ENCODE measurements around the gene G6PC1.

The G6PC1 gene

DNA sequence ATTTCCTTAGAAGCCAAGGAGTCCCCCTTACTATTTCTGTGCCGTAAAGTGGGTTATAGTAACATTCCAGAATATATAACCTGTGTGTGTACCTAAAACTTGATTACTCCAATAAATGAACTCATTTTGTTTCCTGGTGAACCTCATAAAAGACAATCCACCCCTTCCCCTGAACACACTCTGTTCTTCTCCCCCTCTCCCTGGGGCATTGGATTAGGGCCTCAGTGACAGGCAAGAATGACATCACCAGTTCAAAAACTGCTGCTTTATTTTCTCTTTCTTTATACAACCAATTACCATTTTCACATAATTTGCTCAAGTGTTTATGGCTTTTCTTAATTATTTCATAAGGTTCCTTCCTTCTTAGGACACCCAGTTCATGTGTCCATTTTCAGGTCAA is 46.2 kb downstream of the G6PC1 start:
- no peak overlapping the region for H3K27ac ChIP-seq (ENCODE audit: low read depth, low read length)
- no peaks in the 10 kb centered on the region for H3K4me1 ChIP-seq (ENCODE audit: control insufficient read depth, low read length)
- H3K9me2 ChIP-seq (replicated peaks; ENCODE audit: control insufficient read depth, low read length) = no peaks in the 10 kb centered on the region
- H3K4me2 ChIP-seq (ENCODE audit: low read length) = no peak overlapping the region
- no peaks in the 10 kb centered on the region for H3K27me3 ChIP-seq (ENCODE audit: control insufficient read depth, low read length)
- H3F3A ChIP-seq (ENCODE audit: control insufficient read depth, insufficient read depth) = no peaks in the 10 kb centered on the region
- H4K20me1 ChIP-seq (ENCODE audit: control insufficient read depth, insufficient read depth, low read depth, low read length) = no peaks in the 10 kb centered on the region
- no peak overlapping the region for H3K4me3 ChIP-seq (ENCODE audit: low read length)
- no peaks in the 10 kb centered on the region for H3K9me3 ChIP-seq (ENCODE audit: control insufficient read depth, insufficient read depth, low read length)
- H3K79me2 ChIP-seq (ENCODE audit: control insufficient read depth, low read length) = no peaks in the 10 kb centered on the region
- TF ChIP-seq, protein P1, sequence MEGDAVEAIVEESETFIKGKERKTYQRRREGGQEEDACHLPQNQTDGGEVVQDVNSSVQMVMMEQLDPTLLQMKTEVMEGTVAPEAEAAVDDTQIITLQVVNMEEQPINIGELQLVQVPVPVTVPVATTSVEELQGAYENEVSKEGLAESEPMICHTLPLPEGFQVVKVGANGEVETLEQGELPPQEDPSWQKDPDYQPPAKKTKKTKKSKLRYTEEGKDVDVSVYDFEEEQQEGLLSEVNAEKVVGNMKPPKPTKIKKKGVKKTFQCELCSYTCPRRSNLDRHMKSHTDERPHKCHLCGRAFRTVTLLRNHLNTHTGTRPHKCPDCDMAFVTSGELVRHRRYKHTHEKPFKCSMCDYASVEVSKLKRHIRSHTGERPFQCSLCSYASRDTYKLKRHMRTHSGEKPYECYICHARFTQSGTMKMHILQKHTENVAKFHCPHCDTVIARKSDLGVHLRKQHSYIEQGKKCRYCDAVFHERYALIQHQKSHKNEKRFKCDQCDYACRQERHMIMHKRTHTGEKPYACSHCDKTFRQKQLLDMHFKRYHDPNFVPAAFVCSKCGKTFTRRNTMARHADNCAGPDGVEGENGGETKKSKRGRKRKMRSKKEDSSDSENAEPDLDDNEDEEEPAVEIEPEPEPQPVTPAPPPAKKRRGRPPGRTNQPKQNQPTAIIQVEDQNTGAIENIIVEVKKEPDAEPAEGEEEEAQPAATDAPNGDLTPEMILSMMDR (IDR thresholded peaks at IDR 0.05; ENCODE audit: low read depth, low read length, poor library complexity, severe bottlenecking) = no peak
- no peak for TF ChIP-seq EZH2phosphoT487 (IDR thresholded peaks at IDR 0.05; ENCODE audit: borderline replicate concordance, low read length)
- peaks cover 27% of the 10 kb centered on the region for H3K36me3 ChIP-seq (ENCODE audit: control insufficient read depth, low read length)

DNA sequence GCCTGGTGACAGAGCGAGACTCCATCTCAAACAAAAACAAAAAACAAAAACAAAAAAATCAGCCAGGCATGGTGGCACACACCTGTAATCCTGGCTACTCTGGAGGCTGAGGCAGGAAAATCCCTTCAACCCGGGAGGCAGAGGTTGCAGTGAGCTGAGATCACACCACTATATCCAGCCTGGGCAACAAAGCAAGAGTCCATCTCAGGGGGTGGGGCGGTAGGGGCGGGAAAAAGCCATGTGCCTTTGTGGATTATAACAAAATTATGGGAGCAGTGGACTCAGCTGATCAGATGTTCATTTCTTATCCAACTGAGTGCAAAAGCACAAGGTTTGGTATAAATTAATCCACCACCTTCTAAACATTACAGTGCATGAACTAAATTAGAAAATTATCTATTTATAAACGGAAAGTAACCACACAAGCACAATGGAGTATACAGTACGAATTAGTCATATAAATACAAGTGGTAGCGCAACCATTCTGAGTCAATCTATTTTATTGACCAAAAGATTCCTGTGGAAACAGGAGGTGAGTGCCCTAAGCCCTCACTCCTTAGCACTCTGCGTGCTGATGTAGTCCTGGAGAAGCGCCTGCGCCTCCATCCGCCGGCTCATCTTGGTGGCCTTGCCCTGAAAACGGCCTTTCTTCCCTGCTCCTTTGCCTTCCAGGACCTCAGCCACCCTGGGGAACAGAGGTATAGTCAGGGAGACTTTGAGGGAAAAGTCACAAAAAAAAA is 49.6 kb downstream of the G6PC1 start:
- no peaks in the 10 kb centered on the region for H3K79me2 ChIP-seq (ENCODE audit: control insufficient read depth, low read length)
- peaks cover 57% of the 10 kb centered on the region for H3K36me3 ChIP-seq (ENCODE audit: control insufficient read depth, low read length)

More for the DNA sequence above, 49.6 kb downstream of the G6PC1 start:
- H3K9me2 ChIP-seq (replicated peaks; ENCODE audit: control insufficient read depth, low read length) = no peaks in the 10 kb centered on the region
- no peak overlapping the region for H3K4me2 ChIP-seq (ENCODE audit: low read length)
- no peaks in the 10 kb centered on the region for H3F3A ChIP-seq (ENCODE audit: control insufficient read depth, insufficient read depth)
- no peak overlapping the region for H3K4me3 ChIP-seq (ENCODE audit: low read length)
- H4K20me1 ChIP-seq (ENCODE audit: control insufficient read depth, insufficient read depth, low read depth, low read length) = no peaks in the 10 kb centered on the region
- no peak for TF ChIP-seq EZH2phosphoT487 (IDR thresholded peaks at IDR 0.05; ENCODE audit: borderline replicate concordance, low read length)
- TF ChIP-seq, protein P1 (IDR thresholded peaks at IDR 0.05; ENCODE audit: low read depth, low read length, poor library complexity, severe bottlenecking) = no peak
- no peaks in the 10 kb centered on the region for H3K9me3 ChIP-seq (ENCODE audit: control insufficient read depth, insufficient read depth, low read length)
- H3K27ac ChIP-seq (ENCODE audit: low read depth, low read length) = no peak overlapping the region
- H3K27me3 ChIP-seq (ENCODE audit: control insufficient read depth, low read length) = no peaks in the 10 kb centered on the region
- H3K4me1 ChIP-seq (ENCODE audit: control insufficient read depth, low read length) = no peaks in the 10 kb centered on the region

Data from DOHH2 (cell line).